AG04450 (cell line): ENCODE data around the gene CPT1A. TPM values are rescaled to one million over a fixed set of nuclear protein-coding genes. Genes with fewer than 3 reads are reported as not detected.

Experiments
- CTCF ChIA-PET: fragments of 300-600, 350-600 bp; formaldehyde crosslinking; extraction: SDS; loops from one replicate; lab custom pipeline; 2022; ENCODE audit warnings: antibody characterized with exemption, inconsistent platforms; lab: Charles Lee
- POLR2A ChIA-PET: fragments of 350-600 bp; formaldehyde crosslinking; extraction: SDS; loops from one replicate; lab custom pipeline; 2021; ENCODE audit warnings: antibody characterized with exemption, inconsistent platforms; lab: Yijun Ruan, JAX
- DNase-seq: peaks from one replicate; pipeline ENCODE4 v3.0.0-alpha.2; 2011; ENCODE audit warnings: low read depth, low spot score
- H3K27ac ChIP-seq: one replicate; pipeline ENCODE4 v1.5.1; 2012; ENCODE audit warnings: low read depth, low read length, control low read depth
- H3K27me3 ChIP-seq: one replicate; pipeline ENCODE4 v1.6.0; 2012; ENCODE audit warnings: low read length; ENCODE audit not compliant: control insufficient read depth, insufficient read depth
- H3K4me3 ChIP-seq: 2 replicates; pipeline ENCODE4 v1.5.1; 2011; ENCODE audit warnings: mild to moderate bottlenecking, low read depth, low read length, control low read depth
- H3K9me3 ChIP-seq: 2 replicates; pipeline ENCODE4 v1.5.1; 2012; ENCODE audit warnings: low read length; ENCODE audit not compliant: control insufficient read depth, insufficient read depth
- CTCF ChIP-seq: IDR thresholded peaks from 2 replicates; pipeline ENCODE4 v1.5.1; 2011; ENCODE audit warnings: low read depth, low read length, control low read depth, inconsistent platforms
- polyA plus RNA-seq: library from polyadenylated mRNA; depleted of rRNA; stranded (reverse); fragments of >200 nt; gene quantifications from 2 replicates; pipeline ENCODE4 v1.2.3, GENCODE V29; 2011

Gene CPT1A
- polyA plus RNA-seq, 1 experiment = 12.4 TPM

- POLR2A ChIA-PET = interaction anchor here (0.7 kb wide), 1 partner anchor 37 kb away, joined by 3 read pairs; no protein-coding TSS in a partner anchor
Observed at GRCh38 chr11:68749229-68750123, 92.2 kb downstream of the CPT1A start.

GRCh38 chr11:68748061-68748460, 93.7 kb downstream of the CPT1A start:
- H3K27me3 ChIP-seq = no peaks in the 10 kb centered on the region
- ChIA-PET POLR2A (no interaction called here), CTCF (no interaction called here)
- no peak for DNase-seq
- no peaks in the 10 kb centered on the region for H3K9me3 ChIP-seq
- H3K4me3 ChIP-seq = no peak overlapping the region
- no peak overlapping the region for H3K27ac ChIP-seq
- TF ChIP-seq CTCF = no peak

More at GRCh38 chr11:68749229-68750123, 92.2 kb downstream of the CPT1A start:
- no peak for TF ChIP-seq CTCF
- CTCF ChIA-PET = interaction anchor here (0.6 to 0.7 kb wide), 2 partner anchors 106 to 161 kb away, joined by 3 read pairs; no protein-coding TSS in a partner anchor
- Histone ChIP-seq H3K27me3 (no peaks in the 10 kb centered on the region), H3K9me3 (no peaks in the 10 kb centered on the region), H3K27ac (no peak overlapping the region), H3K4me3 (no peak overlapping the region)
- no peak for DNase-seq

GRCh38 chr11:68743539-68743938, 98.2 kb downstream of the CPT1A start:
- peaks cover 2% of the 10 kb centered on the region for H3K27me3 ChIP-seq
- CTCF ChIA-PET = no interaction called here
- H3K9me3 ChIP-seq = no peaks in the 10 kb centered on the region
- H3K27ac ChIP-seq = no peak overlapping the region
- POLR2A ChIA-PET = no interaction called here
- no peak for TF ChIP-seq CTCF
- DNase-seq = no peak
- no peak overlapping the region for H3K4me3 ChIP-seq

DNA sequence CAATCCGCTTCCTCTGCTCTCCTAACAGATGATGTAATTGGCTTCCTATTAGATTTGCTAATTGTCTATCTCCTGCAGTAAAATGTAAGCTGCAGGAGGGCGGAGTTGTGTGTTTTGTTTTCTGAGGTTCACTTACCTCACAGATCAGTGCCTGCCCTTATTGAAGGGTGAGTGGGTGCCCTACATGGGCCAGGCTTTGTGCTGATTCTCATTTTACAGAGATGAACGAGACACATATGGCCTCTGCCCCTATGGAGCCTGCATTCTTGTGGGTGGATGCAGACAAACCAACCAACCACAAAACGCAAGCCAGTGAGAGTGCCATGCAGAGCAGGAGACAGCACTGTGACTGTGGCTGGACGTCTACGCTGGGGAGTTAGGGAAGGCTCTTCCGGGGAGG, 100.3 kb downstream of the CPT1A start:
- Histone ChIP-seq H3K27ac (no peak overlapping the region), H3K4me3 (no peak overlapping the region), H3K27me3 (peaks cover 2% of the 10 kb centered on the region), H3K9me3 (no peaks in the 10 kb centered on the region)
- DNase-seq = no peak
- TF ChIP-seq CTCF = no peak
- CTCF ChIA-PET = interaction anchor here (0.7 kb wide), 1 partner anchor 1010 kb away, joined by 3 read pairs; no protein-coding TSS in a partner anchor
- POLR2A ChIA-PET = no interaction called here

GRCh38 chr11:68735646-68736045, 106.1 kb downstream of the CPT1A start:
- ChIA-PET CTCF (no interaction called here), POLR2A (no interaction called here)
- no peak for DNase-seq
- no peak for TF ChIP-seq CTCF
- Histone ChIP-seq H3K4me3 (no peak overlapping the region), H3K27me3 (peaks cover 24% of the 10 kb centered on the region), H3K27ac (no peak overlapping the region), H3K9me3 (no peaks in the 10 kb centered on the region)
